Naive thymus-derived CD4-positive, alpha-beta T cell (primary cell): ENCODE results near the gene ZNF132. TPM values are rescaled to one million over a fixed set of nuclear protein-coding genes. Genes with fewer than 3 reads are reported as not detected.
A peak's percentile ranks its signal among the peaks of the same experiment; 100 is the strongest.
"Not testable (repeated sequence)": the region's sequence is repeated elsewhere in the genome, so short reads cannot be mapped to it uniquely, and the experiment has no call there.

Experiments
- ATAC-seq: fragments of 150-1000 bp; cut with Tn5 transposase; 2 replicates; pipeline ENCODE4 v1.10.0; 2021; ENCODE audit warnings: mild to moderate bottlenecking, moderate library complexity
- CTCF ChIA-PET: fragments of 350-600 bp; sonication (Branson Sonifier 250); formaldehyde crosslinking; loops from one replicate; lab custom pipeline; 2021; ENCODE audit warnings: antibody characterized with exemption; lab: Charles Lee
- POLR2A ChIA-PET: fragments of 350-600 bp; sonication (Branson Sonifier 250); formaldehyde crosslinking; loops from one replicate; lab custom pipeline; 2021; ENCODE audit warnings: antibody characterized with exemption, inconsistent platforms; lab: Charles Lee
- DNase-seq, 9 donors: peaks; one replicate each; pipeline versions ENCODE4 v3.0.0 to v3.0.0-alpha.2; 2020 to 2022; ENCODE audit warnings: mixed read lengths in 1 of 9
- H3K27ac ChIP-seq: one replicate; pipeline ENCODE4 v1.7.0; 2013; ENCODE audit warnings: mild to moderate bottlenecking, low read depth, low read length, moderate library complexity
- H3K27me3 ChIP-seq, 2 donors: one replicate each; pipeline ENCODE4 v1.7.0; 2013; ENCODE audit warnings: low read length in 2 of 2, mild to moderate bottlenecking in 2 of 2, moderate library complexity in 2 of 2; ENCODE audit not compliant: control insufficient read depth in 2 of 2, insufficient read depth in 2 of 2
- H3K36me3 ChIP-seq, 3 experiments: 1 replicate in 2 of 3; 2 replicates in 1 of 3; pipeline ENCODE4 v1.7.0; 2013; ENCODE audit warnings: low read length in 3 of 3, mild to moderate bottlenecking in 3 of 3, moderate library complexity in 1 of 3; ENCODE audit not compliant: insufficient read depth in 3 of 3, control insufficient read depth in 2 of 3
- H3K4me1 ChIP-seq, 2 donors: one replicate each; pipeline ENCODE4 v1.7.0; 2013; ENCODE audit warnings: low read length in 2 of 2, mild to moderate bottlenecking in 2 of 2, moderate library complexity in 1 of 2; ENCODE audit not compliant: control insufficient read depth in 2 of 2, insufficient read depth in 2 of 2
- H3K4me3 ChIP-seq: 2 replicates; pipeline ENCODE4 v1.7.0; 2013; ENCODE audit warnings: mild to moderate bottlenecking, low read length
- H3K9me3 ChIP-seq, 3 experiments: 1 replicate in 2 of 3; 2 replicates in 1 of 3; pipeline ENCODE4 v1.7.0; 2013; ENCODE audit warnings: low read length in 3 of 3; ENCODE audit not compliant: control insufficient read depth in 2 of 3
- H3K27ac Mint-ChIP-seq, 9 donors: one replicate each; pipeline ENCODE4 v1.8.0; 2020 to 2022; ENCODE audit warnings: mixed read lengths in 9 of 9, mild to moderate bottlenecking in 8 of 9, moderate library complexity in 5 of 9, inconsistent platforms in 2 of 9
- H3K27me3 Mint-ChIP-seq, 5 donors: one replicate each; pipeline ENCODE4 v1.8.0; 2021 to 2022; ENCODE audit warnings: mixed read lengths in 5 of 5, mild to moderate bottlenecking in 1 of 5
- H3K36me3 Mint-ChIP-seq, 5 donors: one replicate each; pipeline ENCODE4 v1.8.0; 2020 to 2022; ENCODE audit warnings: mixed read lengths in 5 of 5, mild to moderate bottlenecking in 3 of 5, inconsistent platforms in 1 of 5
- H3K4me1 Mint-ChIP-seq, 7 donors: one replicate each; pipeline ENCODE4 v1.8.0; 2020 to 2022; ENCODE audit warnings: mixed read lengths in 7 of 7, mild to moderate bottlenecking in 3 of 7, inconsistent platforms in 1 of 7
- H3K4me3 Mint-ChIP-seq, 10 donors: one replicate each; pipeline ENCODE4 v1.8.0; 2020 to 2022; ENCODE audit warnings: mild to moderate bottlenecking in 10 of 10, mixed read lengths in 10 of 10, moderate library complexity in 6 of 10, inconsistent platforms in 2 of 10
- H3K9me3 Mint-ChIP-seq, 11 donors: one replicate each; pipeline ENCODE4 v1.8.0; 2020 to 2022; ENCODE audit warnings: mixed read lengths in 11 of 11, mild to moderate bottlenecking in 4 of 11, inconsistent platforms in 1 of 11, moderate library complexity in 1 of 11
- intact Hi-C, 2 donors: fragments of 100-400 bp; cut with micrococcal nuclease; formaldehyde crosslinking; loops; one replicate each; pipeline ENCODE4 v1.15.1; 2023
- polyA plus RNA-seq, 2 donors: library from polyadenylated mRNA; unstranded; fragments of 300-500 nt; fragmentation: Illumina TruSeq; gene quantifications; one replicate each; pipeline ENCODE4 v1.2.3, GENCODE V29; 2021
- total RNA-seq, 6 experiments: library from RNA in 5 of 6; stranded (reverse) in 5 of 6; gene quantifications; 1 replicate in 5 of 6; 2 replicates in 1 of 6; pipeline ENCODE4 v1.2.3 and lab custom pipeline; 2021 to 2026

ZNF132 gene
- total and polyA plus RNA-seq, 7 experiments from 2014 or later: 1.2 to 12.9 (median 3.6) TPM

DNA sequence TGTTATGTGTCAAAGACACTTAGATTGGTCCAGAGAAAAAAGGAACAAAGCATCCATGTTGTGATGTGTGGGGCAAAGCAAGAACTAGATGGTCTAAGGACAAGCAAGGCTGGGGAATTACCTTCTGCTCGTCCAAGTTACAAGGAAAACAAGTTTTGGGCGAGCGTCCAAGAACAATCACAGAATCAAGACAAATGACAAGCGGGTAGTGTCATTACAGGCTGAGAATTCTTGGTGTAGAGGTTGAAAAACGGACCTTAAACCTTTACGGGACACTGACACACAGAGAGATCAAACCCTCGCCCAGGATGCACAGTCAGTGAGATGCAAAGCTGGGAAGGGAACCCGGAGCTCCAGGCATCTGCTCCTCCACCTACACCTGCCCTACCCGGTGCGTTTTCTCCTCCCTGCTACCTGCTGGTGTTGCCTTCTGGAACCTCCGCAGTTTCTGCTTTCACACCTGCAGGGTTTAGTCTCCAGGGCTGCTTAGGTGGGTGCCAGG lies 11.0 kb upstream of the ZNF132 start:
- H3K9me3 ChIP-seq: peaks cover 0 to 7% (median 0%) of the 10 kb centered on the region in 3 experiments
- Mint-ChIP-seq H3K36me3 (peaks cover 0 to 14% (median 12%) of the 10 kb centered on the region in 5 donors), H3K27ac (peak overlapping the region in 8 of 9 donors; percentile 2 to 90 (median 71)), H3K4me1 (peaks cover 12 to 23% (median 19%) of the 10 kb centered on the region in 7 donors), H3K4me3 (peak overlapping the region; percentile 85 to 98 (median 88)), H3K9me3 (peaks cover 0 to 19% (median 8%) of the 10 kb centered on the region in 11 donors), H3K27me3 (peaks cover 8 to 26% (median 17%) of the 10 kb centered on the region in 5 donors)
- intact Hi-C loops: loop anchor here (1.0 to 5.0 kb wide), 18 partner anchors 11 to 1209 kb away; partner anchors contain the start of genes ZNF132 (in 2 of the 2), ZNF446 (in 2 of the 2), ZNF584 (in 2 of the 2) and ZNF837 (in 2 of the 2)
- peaks cover 0 to 4% of the 10 kb centered on the region in 2 donors for H3K4me1 ChIP-seq
- peaks cover 0 to 14% (median 0%) of the 10 kb centered on the region in 3 experiments for H3K36me3 ChIP-seq
- H3K4me3 ChIP-seq: peak overlapping the region; percentile 63
- ATAC-seq (peak; percentile 13), DNase-seq (no peak)
- H3K27me3 ChIP-seq: no peaks in the 10 kb centered on the region
- ChIA-PET POLR2A (interaction anchor here (0.6 to 1.2 kb wide), 7 partner anchors 8 to 601 kb away, joined by 3 to 5 read pairs (median 3); partner anchors contain the start of genes ZNF132, ZNF274 and ZNF584), CTCF (no interaction called here)
- no peak overlapping the region for H3K27ac ChIP-seq

DNA sequence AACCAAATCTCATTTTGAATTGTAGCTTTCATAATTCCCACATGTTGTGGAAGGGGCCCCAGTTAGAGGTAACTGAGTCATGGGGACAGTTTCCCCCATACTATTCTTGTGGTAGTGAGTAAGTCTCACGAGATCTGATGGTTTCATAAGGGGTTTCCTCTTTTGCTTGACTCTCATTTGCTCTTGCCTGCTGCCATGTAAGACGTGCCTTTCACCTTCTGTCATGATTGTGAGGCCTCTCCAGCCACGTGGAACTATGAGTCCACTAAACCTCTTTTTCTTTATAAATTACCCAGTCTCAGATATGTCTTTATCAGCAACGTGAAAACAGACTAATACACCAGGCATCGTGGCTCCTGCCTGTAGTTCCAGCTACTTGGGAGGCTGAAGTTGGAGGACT lies 10.0 kb upstream of the ZNF132 start:
- H3K4me1 ChIP-seq, H3K4me3 Mint-ChIP-seq, CTCF ChIA-PET, POLR2A ChIA-PET, H3K9me3 ChIP-seq, H3K27ac ChIP-seq, H3K36me3 ChIP-seq, H3K4me3 ChIP-seq, DNase-seq, H3K27me3 ChIP-seq, ATAC-seq, H3K27ac Mint-ChIP-seq: not testable (repeated sequence)
- peaks cover 8 to 26% (median 17%) of the 10 kb centered on the region in 5 donors for H3K27me3 Mint-ChIP-seq
- intact Hi-C loops: loop anchor here (2.0 to 5.0 kb wide), 3 partner anchors 49 to 1208 kb away; partner anchors contain the start of genes ZNF460 (in 1 of the 2) and ZNF805 (in 1 of the 2)
- peaks cover 12 to 23% (median 19%) of the 10 kb centered on the region in 7 donors for H3K4me1 Mint-ChIP-seq
- peaks cover 0 to 19% (median 8%) of the 10 kb centered on the region in 11 donors for H3K9me3 Mint-ChIP-seq
- H3K36me3 Mint-ChIP-seq: peaks cover 0 to 14% (median 10%) of the 10 kb centered on the region in 5 donors

DNA sequence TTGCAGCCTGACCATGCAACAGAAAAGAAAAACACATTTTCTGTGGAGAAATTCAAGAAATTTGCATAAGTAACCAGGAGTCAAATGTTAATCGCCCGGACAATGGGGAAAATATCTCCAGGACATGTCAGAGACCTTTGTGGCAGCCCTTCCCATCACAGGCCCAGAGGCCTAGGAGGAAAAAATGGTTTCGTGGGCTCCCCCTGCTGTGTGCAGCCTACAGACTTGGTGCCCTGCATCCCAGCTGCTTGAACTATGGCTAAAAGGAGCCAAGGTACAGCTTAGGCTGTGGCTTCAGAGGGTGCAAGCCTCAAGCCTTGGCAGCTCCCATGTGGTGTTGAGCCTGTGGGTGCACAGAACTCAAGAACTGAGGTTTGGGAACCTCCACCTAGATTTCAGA lies 8.9 kb upstream of the ZNF132 start:
- H3K4me1 ChIP-seq, H3K4me3 ChIP-seq, H3K27me3 ChIP-seq, ATAC-seq, H3K27ac ChIP-seq, H3K27ac Mint-ChIP-seq, intact Hi-C loops, H3K9me3 ChIP-seq, CTCF ChIA-PET, POLR2A ChIA-PET, H3K4me3 Mint-ChIP-seq, H3K36me3 ChIP-seq, DNase-seq: not testable (repeated sequence)
- peaks cover 0 to 19% (median 10%) of the 10 kb centered on the region in 11 donors for H3K9me3 Mint-ChIP-seq
- H3K27me3 Mint-ChIP-seq: peaks cover 8 to 26% (median 17%) of the 10 kb centered on the region in 5 donors
- peaks cover 0 to 13% (median 3%) of the 10 kb centered on the region in 5 donors for H3K36me3 Mint-ChIP-seq
- peaks cover 12 to 23% (median 19%) of the 10 kb centered on the region in 7 donors for H3K4me1 Mint-ChIP-seq

DNA sequence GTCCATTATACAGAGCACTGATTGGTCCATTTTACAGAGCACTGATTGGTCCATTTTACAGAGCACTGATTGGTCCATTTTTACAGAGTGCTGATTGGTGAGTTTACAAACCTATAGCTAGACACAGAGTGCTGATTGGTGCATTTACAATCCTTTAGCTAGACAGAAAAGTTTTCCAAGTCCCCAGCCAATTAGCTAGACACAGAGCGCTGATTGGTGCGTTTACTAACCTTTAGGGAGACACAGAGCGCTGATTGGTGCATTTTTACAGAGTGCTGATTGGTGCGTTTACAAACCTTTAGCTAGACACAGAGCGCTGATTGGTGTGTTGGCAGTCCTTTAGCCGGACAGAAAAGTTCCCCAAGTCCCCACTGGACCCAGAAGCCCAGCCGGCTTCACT lies 3.0 kb upstream of the ZNF132 start:
- not testable (repeated sequence) for H3K27ac ChIP-seq, DNase-seq, H3K9me3 ChIP-seq, H3K4me3 ChIP-seq, H3K4me3 Mint-ChIP-seq, H3K27me3 ChIP-seq, H3K27ac Mint-ChIP-seq, H3K36me3 ChIP-seq, ATAC-seq
- H3K4me1 ChIP-seq: peaks cover 17% of the 10 kb centered on the region in 2 donors
- POLR2A ChIA-PET: interaction anchor here (0.6 to 0.8 kb wide), 2 partner anchors 8 to 25 kb away, joined by 3 to 4 read pairs; partner anchors contain the start of gene ZNF324B
- Mint-ChIP-seq H3K27me3 (peaks cover 3 to 13% (median 11%) of the 10 kb centered on the region in 5 donors), H3K36me3 (peaks cover 10 to 30% (median 20%) of the 10 kb centered on the region in 5 donors), H3K4me1 (peaks cover 18 to 27% (median 22%) of the 10 kb centered on the region in 7 donors), H3K9me3 (peaks cover 7 to 37% (median 25%) of the 10 kb centered on the region in 11 donors)
- CTCF ChIA-PET: interaction anchor here (1.2 kb wide), 1 partner anchor 77 kb away, joined by 3 read pairs; the partner anchor contains the start of gene ZBTB45
- intact Hi-C loops: loop anchor here in 1 of 2 donors (5.0 kb wide), 1 partner anchor 761 kb away; the partner anchor contains the start of gene ZNF551

DNA sequence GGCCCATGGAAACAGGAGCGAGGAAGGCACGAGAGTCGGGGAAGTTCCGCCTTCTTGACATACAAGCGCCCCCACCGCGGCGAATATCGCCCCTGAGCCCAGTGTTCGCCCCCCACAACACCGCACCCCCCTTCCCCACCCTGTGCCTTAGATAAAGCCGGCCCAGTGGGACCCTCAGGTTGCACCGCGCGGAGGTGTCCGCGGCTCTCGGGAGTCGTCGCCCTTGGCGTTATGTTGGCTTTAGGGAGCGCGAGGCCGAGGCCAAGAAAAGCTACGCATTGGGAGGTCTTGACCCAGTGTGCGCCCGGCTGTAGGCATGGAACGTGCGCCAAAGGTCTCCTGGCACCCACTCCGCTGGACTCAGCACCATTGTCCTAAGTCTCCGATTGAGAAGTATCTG lies 603 bp upstream of the ZNF132 start:
- peaks cover 11 to 23% (median 16%) of the 10 kb centered on the region in 3 experiments for H3K36me3 ChIP-seq
- Mint-ChIP-seq H3K27ac (peak overlapping the region; percentile 87 to 99 (median 97)), H3K27me3 (no peaks in the 10 kb centered on the region), H3K36me3 (peaks cover 16 to 52% (median 41%) of the 10 kb centered on the region in 5 donors), H3K9me3 (peaks cover 16 to 54% (median 42%) of the 10 kb centered on the region in 11 donors), H3K4me1 (peaks cover 21 to 35% (median 27%) of the 10 kb centered on the region in 7 donors), H3K4me3 (peak overlapping the region; percentile 86 to 99 (median 96))
- DNase-seq (no peak), ATAC-seq (no peak)
- intact Hi-C loops: loop anchor here (1.0 to 5.0 kb wide), 19 partner anchors 11 to 807 kb away; partner anchors contain the start of genes ERVK3-1 (in 2 of the 2), MZF1 (in 2 of the 2), RPS5 (in 2 of the 2) and ZNF274 (in 2 of the 2)
- H3K4me3 ChIP-seq: peak overlapping the region; percentile 73
- no peaks in the 10 kb centered on the region for H3K27me3 ChIP-seq
- ChIA-PET POLR2A (interaction anchor here (1.0 to 2.4 kb wide), 5 partner anchors 11 to 257 kb away, joined by 3 to 6 read pairs (median 4); partner anchors contain the start of genes ZBTB45, ZNF274 and ZNF324B), CTCF (no interaction called here)
- peaks cover 17% of the 10 kb centered on the region in 2 donors for H3K4me1 ChIP-seq
- H3K27ac ChIP-seq: peak overlapping the region; percentile 81
- H3K9me3 ChIP-seq: peaks cover 0 to 23% (median 5%) of the 10 kb centered on the region in 3 experiments

DNA sequence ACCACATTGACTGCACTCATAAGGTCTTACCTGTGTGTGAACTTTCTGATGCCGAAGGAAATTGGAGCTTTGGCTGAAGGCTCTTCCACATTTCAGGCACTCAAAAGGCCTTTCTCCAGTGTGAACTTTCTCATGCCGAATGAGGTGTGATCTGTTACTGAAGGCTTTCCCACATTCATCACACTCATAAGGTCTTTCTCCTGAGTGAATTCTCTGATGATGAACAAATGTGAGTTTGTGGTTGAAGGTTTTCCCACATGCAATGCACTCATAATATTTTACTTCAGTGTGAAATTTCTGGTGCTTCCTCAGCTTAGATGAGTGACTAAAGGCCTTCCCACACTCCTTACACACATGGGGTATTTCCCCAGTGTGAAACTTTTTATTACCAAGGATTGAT lies 5.7 kb downstream of the ZNF132 start:
- peaks cover 10 to 98% (median 84%) of the 10 kb centered on the region in 11 donors for H3K9me3 Mint-ChIP-seq
- H3K9me3 ChIP-seq: peaks cover 23 to 83% (median 54%) of the 10 kb centered on the region in 3 experiments

More for the DNA sequence above, 5.7 kb downstream of the ZNF132 start:
- intact Hi-C loops: no loop called here
- no peak overlapping the region for H3K27ac Mint-ChIP-seq
- POLR2A ChIA-PET: interaction anchor here (0.7 to 1.2 kb wide), 3 partner anchors 20 to 893 kb away, joined by 3 to 4 read pairs (median 3); no protein-coding TSS in a partner anchor
- peaks cover 6 to 16% (median 10%) of the 10 kb centered on the region in 7 donors for H3K4me1 Mint-ChIP-seq
- no peaks in the 10 kb centered on the region for H3K27me3 Mint-ChIP-seq
- ATAC-seq (no peak), DNase-seq (no peak)
- no peaks in the 10 kb centered on the region for H3K27me3 ChIP-seq
- peaks cover 21 to 83% (median 63%) of the 10 kb centered on the region in 5 donors for H3K36me3 Mint-ChIP-seq
- no peak overlapping the region for H3K27ac ChIP-seq
- CTCF ChIA-PET: no interaction called here
- peaks cover 20 to 54% (median 28%) of the 10 kb centered on the region in 3 experiments for H3K36me3 ChIP-seq
- H3K4me3 ChIP-seq: no peak overlapping the region
- no peak overlapping the region for H3K4me3 Mint-ChIP-seq
- peaks cover 3% of the 10 kb centered on the region in 2 donors for H3K4me1 ChIP-seq
